GM10248 (cell line): ENCODE results near the gene VSTM2L.

Source experiments
- CTCF ChIA-PET: fragments of 300-600 bp; sonication (Branson Sonifier 250); formaldehyde crosslinking; extraction: SDS; loops from one replicate; lab custom pipeline; 2021; ENCODE audit warnings: antibody characterized with exemption; lab: Yijun Ruan, JAX
- POLR2A ChIA-PET: fragments of 350-650 bp; sonication (Branson Sonifier 250); formaldehyde crosslinking; extraction: SDS; loops from one replicate; lab custom pipeline; 2020; ENCODE audit warnings: antibody characterized with exemption; lab: Yijun Ruan, JAX
- DNase-seq: peaks from one replicate; pipeline ENCODE4 v3.0.0; 2012; ENCODE audit errors: extremely low spot score
- CTCF ChIP-seq: IDR thresholded peaks from 2 replicates; pipeline ENCODE4 v1.5.1; 2012; ENCODE audit warnings: mild to moderate bottlenecking, low read depth; ENCODE audit errors: extremely low read depth, missing control alignments, control extremely low read depth

The VSTM2L gene

GRCh38 chr20:37912874-37913273 is 9.9 kb downstream of the VSTM2L start:
- CTCF ChIA-PET: interaction anchor here (1.5 kb wide), 1 partner anchor 10 kb away, joined by 3 read pairs; no protein-coding TSS in a partner anchor
- no peak for TF ChIP-seq CTCF
- DNase-seq: no peak
- POLR2A ChIA-PET: no interaction called here

- TF ChIP-seq CTCF: no peak
- POLR2A ChIA-PET: no interaction called here
- CTCF ChIA-PET: interaction anchor here (1.0 to 1.5 kb wide), 2 partner anchors 11 to 159 kb away, joined by 3 read pairs; no protein-coding TSS in a partner anchor
- no peak for DNase-seq
Observed at GRCh38 chr20:37913567-37914366, 10.8 kb downstream of the VSTM2L start.

GRCh38 chr20:37914367-37914671 is 11.4 kb downstream of the VSTM2L start:
- CTCF ChIA-PET: interaction anchor here (1.0 to 1.3 kb wide), 2 partner anchors 12 to 159 kb away, joined by 3 to 4 read pairs; no protein-coding TSS in a partner anchor
- POLR2A ChIA-PET: no interaction called here
- TF ChIP-seq CTCF: no peak
- DNase-seq: no peak

GRCh38 chr20:37914672-37915433 is 11.9 kb downstream of the VSTM2L start:
- DNase-seq: no peak
- CTCF ChIA-PET: interaction anchor here (1.3 kb wide), 1 partner anchor 13 kb away, joined by 4 read pairs; no protein-coding TSS in a partner anchor
- POLR2A ChIA-PET: no interaction called here
- no peak for TF ChIP-seq CTCF

GRCh38 chr20:37915434-37915787 is 12.5 kb downstream of the VSTM2L start:
- TF ChIP-seq CTCF: no peak
- no peak for DNase-seq
- ChIA-PET POLR2A (no interaction called here), CTCF (interaction anchor here (1.3 kb wide), 1 partner anchor 13 kb away, joined by 4 read pairs; no protein-coding TSS in a partner anchor)

- DNase-seq: no peak
- no peak for TF ChIP-seq CTCF
- CTCF ChIA-PET: interaction anchor here (1.3 kb wide), 1 partner anchor 14 kb away, joined by 4 read pairs; no protein-coding TSS in a partner anchor
- POLR2A ChIA-PET: no interaction called here
Observed at GRCh38 chr20:37915800-37916570, 13.1 kb downstream of the VSTM2L start.
